ENCODE measurements around the gene SLC39A3.

The SLC39A3 gene

DNA sequence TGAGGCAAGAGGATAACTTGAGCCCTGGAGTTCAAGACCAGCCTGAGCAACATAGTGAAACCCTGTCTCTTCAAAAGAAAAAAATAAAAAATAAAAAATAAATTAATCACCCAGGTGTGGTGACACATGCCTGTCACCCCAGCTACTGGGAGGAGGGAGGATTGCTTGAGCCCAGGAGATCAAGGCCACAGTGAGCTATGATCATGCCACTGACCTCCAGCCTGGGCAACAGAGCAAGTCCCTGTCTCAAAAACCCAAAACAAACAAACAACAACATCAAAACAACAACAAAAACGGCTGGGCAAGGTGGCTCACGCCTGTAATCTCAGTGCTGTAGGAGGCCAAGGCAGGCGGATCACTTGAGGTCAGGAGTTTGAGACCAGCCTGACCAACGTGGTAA, 4.3 kb upstream of the SLC39A3 start:
- DNase-seq = no peak

DNA sequence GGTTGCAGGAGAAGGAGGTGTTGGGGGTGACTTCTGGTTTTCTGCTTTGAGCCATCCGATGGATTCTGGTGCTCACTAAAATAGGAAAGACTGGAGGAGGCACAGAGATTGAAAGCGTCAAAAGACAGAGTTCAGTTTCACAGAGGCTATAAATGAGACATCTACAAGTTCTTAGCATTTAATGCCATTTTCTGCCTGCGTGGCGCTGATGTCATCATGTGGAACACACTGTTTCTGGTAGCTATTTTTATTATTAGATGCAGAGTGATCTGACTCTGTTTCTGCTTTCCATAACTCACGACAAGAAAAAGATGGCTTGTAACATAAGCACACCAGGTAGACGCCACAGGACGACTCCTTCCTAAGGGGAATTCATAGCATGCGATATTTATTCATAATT, 3.3 kb upstream of the SLC39A3 start:
- DNase-seq = no peak

DNA sequence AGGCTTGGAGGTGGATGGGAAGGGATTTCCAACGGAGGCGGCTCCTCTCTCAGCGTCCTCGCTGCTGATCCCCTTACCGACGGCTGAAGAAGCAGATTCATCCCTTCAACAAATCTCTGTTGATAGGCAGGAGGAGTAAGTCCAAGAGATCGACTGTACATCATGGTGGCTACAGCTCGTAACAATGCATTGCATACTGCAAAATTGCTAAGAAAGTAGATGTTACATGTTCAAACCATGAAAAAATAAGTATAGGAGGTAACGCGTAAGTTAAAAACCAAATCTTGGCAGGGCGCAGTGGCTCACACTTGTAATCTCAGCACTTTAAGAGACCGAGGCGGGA, 468 bp upstream of the SLC39A3 start:
- no peak for DNase-seq

DNA sequence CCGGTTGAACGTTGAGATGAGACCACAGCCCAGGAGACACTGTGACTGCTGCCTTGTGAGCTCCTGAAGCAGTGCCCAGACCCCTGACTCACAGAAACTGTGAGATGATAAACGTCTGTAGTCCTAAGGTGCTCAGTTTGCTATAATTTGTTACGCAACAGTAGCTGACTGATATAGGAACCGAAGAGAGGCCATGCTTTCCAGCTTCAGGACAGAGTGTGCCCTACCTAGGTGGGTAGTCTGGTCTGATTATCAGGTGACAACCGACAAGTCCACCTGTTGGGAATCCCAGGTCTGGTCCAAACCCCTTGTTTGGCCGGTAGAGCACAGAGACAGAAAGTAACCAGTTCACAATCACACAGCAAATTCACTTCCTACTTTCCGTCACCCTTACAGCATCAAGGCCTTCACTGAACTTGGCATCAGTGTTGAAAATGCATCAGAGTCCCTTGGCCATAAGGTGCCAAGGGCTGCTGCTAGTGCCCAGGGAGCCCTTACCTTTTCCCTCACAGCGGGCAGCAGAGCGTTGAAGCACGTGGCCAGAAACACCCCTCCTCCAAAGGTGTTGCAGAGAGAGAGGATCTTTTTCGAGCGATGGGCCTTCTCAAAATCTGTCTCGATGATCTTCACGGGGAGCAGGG, 3.1 kb downstream of the SLC39A3 start:
- DNase-seq = no peak

DNA sequence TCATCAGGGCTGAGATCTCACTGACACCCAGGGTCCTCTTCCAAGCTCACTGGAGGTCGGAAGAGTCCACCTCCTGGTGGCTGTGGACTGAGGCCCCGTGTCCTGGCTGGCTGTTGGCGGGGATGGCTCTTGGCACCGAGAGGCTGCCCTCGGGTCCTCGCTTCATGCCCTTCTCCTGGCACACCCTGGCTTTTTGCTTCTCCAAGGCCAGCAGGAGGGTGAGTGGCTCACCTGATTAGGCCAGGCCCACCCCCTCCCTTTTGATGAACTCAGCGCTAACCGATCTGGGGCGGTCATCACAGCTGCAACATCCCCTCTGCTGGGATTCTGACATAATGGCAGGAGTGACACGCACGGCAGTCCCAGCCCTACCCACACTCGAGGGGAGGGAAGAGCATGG, 4.4 kb downstream of the SLC39A3 start:
- DNase-seq = no peak

DNA sequence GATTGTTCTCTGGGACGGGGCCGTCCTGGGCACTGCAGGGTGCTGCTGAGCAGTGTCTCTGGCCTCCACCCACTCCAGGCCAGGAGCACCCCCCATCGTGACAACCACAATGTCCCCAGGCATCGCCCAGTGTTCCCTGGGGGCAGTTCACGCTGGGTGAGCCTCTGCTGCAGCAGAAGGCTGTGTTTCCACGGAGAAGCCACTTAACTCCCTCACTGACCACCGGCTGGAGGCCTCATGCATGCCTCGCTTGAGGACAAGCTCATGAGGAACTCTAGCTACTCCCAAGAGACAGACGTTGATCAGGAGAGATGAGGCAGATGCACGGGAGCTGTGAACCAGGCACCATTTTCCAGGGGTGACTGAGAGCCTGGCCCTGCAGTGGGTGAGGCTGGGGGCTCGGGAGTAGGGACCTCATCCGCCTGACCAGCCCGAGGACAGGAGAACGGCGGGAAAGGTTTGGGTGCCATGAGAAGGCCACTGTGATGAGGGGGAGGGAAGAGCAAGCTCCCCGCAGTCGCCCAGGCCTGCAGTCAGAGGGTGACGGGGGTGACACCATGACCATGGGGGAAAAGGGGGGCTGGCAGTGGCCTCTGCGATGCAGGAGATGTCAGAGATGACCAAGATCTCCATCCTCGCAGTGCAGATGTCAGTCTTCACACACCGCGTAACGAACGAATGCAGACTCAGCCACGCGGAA, 5.1 kb downstream of the SLC39A3 start:
- DNase-seq = no peak

DNA sequence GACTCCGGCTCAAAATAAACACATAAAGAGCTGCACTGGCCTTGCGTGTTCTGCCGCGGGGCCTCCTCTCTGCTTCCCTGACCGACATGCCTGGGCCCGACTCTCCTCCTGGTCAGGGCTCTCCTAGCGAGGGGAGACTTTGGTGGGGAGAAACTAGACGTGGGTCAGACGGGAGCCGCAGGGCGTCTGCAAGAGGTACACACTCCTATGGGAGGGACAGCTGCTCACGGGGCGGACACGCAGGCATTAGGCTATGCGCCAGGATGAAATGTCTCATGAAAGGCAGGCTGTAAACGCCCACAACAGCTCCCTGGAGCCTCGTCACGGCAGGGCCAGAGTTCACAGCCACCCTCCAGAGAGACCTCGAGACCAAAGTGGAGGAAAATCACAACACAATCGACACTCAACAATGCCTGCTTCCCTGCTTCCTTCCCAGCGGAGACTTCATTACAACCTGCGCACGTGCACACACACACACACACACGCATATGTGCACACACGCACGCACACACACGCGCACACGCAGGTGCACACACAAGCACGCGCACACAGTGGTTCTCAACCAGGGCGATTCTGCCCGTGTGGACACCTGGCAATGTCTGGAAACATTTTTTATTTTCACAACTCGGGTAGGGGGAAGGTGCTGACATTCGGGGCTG, 5.8 kb downstream of the SLC39A3 start:
- no peak for DNase-seq

DNA sequence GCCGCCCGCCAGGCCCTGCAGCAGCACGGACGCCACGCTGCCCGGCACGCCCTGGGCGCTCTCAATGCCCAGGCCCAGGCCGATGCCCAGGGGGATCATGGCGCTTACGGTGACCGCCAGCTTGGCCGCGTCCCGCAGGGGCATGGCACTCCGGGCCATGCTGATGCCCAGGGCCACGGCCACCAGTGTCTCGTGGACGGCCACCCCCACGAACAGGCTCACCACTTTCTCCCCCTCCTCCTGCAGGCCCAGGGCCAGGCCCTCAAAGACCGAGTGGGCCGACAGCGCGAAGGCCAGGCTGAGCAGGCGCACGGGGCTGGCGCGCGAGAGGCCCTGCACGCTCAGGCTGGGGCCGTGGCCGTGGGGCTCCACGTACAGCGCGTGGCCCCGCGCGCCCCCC, 6.9 kb downstream of the SLC39A3 start:
- DNase-seq = no peak

DNA sequence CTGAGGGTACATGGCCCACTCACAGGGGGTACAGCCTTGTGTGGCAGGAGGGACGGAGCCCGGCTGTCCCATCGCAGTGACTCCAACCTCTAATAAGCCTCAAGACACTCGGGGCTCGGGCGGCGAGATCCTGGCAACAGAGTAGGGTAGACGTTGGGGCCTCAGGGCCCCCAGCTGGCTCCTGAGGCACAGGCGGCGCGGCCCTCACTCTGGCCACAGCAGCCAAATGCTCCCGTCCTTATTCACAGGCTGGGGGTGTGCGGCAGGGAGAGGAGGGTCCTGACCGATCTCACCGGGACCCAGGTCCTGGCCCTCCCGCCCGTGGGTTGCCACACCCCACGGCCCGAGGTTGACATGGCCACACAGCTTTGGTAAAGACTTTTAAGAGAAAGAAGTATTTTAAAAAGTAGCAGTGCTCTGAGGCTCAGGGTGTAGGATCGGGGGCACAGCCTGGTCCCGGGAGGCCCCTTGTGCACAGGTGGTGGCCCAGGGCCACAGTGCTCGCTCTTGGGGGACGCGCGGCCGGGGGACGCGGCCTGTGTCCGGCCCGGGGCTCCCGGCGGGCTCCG, 7.6 kb downstream of the SLC39A3 start:
- DNase-seq = no peak

DNA sequence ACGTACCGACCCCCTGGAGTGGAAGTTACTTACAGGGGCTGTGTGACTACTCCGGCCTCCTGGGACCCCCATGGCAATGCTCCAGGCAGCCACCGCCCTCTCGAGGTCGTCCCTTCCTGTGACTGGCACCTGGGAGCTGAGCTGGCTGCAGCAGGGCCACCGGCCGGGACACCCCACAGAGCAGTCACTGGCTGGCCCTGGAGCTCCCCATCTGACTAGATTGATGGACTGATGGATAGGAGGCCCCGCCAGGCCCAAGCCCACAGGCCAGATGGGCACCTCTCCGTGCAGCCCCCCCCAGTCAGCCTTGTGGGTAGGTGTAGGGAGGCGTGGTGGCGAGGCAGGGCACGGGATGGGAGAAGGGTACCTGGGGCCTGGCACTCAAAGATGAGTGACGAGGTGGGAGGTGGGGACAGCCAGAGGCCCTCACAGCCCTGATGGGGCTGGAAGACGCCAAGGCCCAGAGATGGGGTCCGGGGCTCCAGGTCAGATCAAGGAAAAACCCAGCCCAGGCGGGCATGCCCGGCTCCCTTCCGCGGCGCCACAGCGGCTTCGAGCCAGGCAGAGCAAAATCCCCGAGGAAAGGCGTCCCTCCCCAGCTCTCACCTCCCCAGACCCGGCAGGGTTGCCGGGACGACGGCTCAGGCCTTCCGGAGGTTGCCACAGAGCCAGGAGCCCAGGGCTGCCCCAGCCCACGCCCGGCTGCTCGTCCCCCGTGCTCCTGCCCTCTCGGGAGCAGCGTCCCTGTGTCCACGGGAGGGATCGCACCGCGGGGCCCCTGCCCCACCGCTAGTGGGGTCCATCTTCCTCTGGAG, 8.4 kb downstream of the SLC39A3 start:
- no peak for DNase-seq

DNA sequence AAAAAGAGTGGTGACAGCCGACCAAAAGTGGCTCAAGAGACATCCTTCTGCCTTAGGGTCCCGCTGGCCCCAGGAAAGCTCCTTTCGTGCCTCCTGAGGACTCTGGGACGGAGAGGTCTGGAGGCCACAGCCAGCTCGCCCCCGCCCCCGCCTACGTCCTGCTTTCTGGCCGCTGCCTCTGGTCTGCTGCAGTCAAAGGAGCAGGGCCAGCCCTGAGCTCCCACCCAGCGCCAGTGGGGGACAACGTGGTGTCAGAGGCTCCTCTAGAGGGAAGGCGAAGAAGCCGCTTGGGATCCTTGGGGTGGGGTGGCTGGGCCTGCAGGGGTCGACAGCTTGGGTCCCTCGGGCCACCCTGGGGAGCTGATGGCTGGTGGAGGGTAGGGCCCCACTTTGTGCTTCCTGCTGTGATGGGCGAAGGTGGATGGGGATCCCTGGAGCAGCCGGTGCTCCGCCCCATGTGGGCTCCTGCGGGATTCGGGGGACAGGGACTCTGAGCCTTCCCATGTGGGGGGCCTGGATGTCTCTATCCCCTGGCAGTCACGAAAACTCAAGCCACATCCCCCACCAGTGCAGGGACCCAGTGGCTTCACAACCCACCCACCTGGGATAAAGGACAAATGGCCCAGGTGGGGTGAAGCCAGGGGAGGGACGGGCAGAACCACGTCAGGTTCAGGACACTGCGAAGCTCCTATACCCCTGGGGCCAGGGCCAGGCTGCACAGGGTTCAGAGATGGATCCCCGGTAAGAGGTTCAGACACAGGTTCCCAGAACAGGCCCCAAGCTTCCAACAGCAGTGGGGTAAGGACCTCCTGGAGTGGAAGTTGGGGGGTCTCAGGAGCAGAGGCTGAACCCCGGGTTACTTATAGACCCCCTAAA, 9.6 kb downstream of the SLC39A3 start:
- no peak for DNase-seq

DNA sequence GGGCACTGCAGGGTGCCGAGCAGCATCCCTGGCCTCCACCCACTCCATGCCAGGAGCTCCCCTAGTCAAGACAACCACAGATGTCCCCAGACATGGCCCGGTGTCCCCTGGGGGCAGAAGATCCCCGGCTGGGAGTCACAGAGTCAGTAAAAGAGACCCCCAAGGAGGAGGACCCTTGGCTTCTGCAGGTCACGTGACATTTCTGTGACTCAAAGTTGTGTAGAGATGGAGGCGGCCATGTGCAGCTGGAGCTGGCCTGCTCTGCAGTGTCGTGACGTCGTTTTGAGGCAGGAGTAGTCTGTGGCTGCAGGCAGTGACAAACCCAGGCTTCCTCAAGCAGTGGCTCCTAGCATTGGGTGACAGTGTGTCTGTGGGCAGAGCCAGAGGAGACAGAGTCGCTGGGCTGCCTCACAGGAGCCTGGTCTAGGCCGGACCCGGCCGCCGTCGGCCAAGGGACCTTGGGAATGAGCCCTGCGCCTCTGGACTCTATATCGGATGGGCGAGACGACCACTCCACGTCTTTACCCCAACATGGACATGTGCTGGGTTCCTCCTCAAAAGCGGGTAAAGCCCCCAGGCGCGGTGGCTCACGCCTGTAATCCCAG, 10.9 kb downstream of the SLC39A3 start:
- no peak for DNase-seq

DNA sequence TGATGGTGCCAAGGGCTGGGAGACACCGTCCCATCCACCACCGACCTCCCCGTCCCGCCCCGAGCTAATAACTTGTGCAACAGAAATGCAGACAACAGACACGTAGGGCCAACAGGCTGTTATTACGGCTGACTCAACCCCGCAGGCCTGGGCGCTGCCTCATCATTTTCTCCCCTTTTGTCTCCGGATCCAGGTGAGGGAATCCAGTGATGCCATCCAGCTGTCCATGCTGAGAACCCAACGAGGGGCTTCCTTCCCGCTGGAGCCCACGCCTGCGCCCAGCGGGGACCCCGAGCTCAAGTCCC, 12.2 kb downstream of the SLC39A3 start:
- DNase-seq = no peak

DNA sequence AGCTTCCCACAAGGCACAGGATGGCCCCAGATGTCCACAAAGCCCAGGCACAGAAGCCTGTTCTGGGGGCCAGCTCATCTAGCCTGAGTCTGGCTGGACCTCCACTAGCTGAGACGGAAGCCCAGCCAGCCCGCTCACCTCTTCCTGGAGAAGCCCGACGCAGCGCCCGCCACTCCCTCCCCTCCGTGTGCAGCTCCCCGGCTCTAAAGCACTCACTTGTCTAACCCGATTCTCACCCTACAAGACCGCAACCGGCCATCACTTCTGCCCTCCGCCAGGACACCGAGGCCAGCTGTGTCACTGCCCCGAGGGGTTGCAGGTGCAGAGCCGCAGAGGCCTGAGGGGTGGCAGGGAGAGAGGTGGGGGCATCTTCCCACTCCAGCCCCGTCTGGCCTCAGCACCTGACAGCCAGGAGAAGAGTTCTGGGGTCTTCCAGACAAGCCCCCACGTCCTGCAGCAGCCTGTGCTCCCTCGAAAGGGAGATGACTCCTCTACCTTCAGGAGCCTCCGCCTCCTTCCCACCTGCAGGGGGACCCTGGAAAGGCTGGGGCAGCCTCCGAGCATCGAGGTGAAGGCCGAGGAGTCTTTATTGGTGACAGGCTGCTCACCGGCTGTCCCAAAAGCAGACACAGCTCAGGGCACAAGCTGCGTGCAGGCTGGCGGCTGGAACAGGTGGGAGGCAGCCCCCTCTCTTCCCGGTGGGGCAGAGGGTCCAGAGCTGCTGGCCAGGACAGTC, 12.7 kb downstream of the SLC39A3 start:
- DNase-seq = no peak

DNA sequence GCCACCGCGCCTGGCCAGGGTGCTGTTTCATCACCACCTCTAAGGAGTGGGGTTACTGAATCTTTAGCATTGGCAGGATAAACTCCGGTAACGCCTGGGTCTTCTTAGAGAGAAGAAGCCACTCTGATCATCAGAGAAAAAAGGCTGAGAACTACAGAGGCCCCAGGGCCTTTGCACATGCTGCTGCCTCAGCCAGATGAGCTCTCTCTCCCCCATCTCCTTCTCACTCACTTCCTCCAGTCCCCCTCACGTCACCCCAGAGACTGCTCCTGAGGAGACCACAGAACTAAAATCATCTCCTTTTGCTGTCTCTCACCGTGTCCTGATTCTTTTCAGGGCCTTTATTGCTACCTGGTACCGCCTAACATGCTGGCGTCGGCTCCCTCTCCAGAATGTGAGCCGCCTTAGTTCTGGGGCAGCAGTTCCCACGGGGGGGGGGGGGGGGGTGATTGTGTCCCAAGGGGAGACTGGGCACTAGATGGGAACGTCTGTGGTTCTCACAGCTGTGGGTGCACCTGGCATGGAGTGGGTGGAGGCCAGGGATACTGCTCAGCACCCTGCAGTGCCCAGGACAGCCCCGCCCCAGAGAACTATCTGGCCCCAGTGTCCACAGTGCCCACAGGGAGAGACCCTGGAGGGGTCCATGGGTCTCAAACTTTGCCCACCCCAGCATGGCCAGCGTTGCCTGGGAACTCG, 13.5 kb downstream of the SLC39A3 start:
- no peak for DNase-seq

DNA sequence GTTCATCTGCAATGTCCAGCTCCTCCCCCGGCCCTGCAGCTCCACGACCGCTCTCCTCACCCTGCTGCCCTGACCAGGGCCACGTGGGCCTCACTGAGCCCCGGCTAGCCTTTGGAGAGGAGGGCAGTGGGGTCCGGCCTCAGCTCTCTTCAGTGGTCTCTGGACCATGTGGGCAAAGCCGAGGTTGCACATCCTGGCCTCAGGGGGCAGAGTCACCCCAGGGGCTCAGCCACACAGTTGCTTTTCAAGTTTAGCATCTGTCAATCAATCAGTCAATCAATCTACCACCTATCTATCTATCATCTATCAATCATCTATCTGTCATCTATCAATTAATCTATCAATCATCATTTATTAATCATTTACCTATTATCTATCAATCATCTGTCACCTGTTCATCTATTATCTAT, 15.7 kb downstream of the SLC39A3 start:
- no peak for DNase-seq

DNA sequence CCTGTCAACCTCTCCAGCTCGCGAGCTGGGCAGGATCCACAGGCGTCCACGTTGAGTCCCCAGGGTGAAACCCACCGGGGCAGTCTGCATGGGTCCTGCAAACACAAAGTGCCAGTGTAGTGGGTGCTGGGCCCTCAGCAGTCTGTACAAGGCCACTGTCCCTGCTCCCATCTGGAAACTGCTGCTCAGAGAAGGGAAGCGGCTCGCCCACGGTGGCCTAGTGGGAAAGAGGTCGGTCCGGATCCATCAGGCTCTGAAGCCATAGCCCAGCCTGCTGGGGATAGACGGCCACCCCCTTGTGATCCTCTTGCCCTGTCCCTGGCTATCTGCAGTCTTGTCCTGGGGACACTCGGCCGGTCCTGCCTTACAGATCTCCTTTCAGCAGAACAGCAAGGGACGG, 16.1 kb downstream of the SLC39A3 start:
- DNase-seq = no peak

DNA sequence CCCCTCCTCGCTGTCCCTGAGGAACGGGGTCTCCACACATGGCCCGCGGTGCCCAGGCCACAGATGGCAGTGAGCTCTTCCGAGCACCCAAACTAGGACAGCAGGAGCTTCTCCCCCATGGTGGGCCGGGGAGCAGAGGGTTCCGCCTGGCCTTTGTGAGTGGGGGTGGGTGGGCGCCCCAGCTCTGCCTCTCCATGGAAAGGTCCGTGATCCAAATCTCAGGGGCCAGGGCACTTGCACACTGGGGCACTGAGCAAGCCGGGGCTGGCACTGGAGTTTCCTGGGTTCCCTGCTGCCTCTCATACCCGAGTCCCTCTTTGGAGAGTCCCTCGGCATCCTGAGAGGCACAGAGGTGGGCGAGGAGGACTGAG, 16.5 kb downstream of the SLC39A3 start:
- no peak for DNase-seq

DNA sequence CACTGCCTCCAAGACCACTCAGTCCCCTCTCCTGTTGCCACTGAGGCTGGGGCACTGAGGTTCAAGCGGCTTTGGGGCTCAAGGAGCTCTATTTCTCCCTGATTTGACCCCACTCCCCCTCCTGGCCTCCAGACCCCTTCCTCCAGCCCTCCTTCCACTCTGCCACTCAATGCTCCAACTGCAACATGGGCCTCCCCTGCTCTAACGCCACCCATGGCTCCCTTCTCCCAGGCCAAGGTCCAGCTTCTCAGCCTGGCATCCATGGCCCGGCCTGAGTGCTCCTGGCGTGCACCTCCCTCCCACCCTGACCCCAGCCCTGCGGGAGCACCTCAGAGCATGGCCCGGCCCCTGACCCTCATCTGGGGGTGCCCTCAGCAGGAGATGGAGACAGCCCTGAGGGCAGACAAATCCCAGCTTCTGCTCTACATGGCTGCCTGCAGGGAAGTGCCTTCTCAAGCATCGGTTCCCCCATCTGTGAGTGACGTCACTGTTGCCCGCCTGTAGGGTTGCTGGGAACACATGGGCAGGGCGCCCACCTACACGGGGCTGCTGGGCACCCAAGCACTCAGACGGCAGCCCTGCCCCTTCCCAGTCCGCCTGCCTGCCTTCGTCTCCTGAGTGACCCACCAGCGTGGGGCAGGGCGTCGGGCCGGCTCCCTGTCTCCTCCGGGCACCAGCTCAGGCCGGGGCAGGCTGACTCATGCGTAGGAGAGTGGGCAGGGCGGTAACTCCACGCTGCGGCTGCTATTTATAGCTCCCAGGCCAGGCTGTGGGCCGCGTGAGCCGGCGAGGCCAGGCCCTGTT, 17.1 kb downstream of the SLC39A3 start:
- no peak for DNase-seq
